Left renal cortex interstitium (tissue), 4 donors: ENCODE results near the gene PLEKHD1. TPM values are rescaled to one million over a fixed set of nuclear protein-coding genes. Genes with fewer than 3 reads are reported as not detected.

Source experiments
- DNase-seq, 4 donors: peaks; one replicate each; pipeline ENCODE4 v3.0.0-alpha.2; 2013; ENCODE audit warnings: low read depth in 4 of 4, low spot score in 2 of 4, missing footprints in 1 of 4
- polyA plus RNA-seq, 4 donors: library from polyadenylated mRNA; unstranded; fragments of 120-200 nt; gene quantifications; one replicate each; pipeline ENCODE4 v1.2.1, GENCODE V29; 2013; ENCODE audit not compliant: insufficient read length in 4 of 4

PLEKHD1 gene
- polyA plus RNA-seq, 4 donors = 3.7 to 6.6 (median 4.9) TPM

- no peak for DNase-seq
Observed at GRCh38 chr14:69540654-69541335, 56.3 kb downstream of the PLEKHD1 start.

- DNase-seq = no peak
Observed at GRCh38 chr14:69542311-69542710, 57.8 kb downstream of the PLEKHD1 start.

- no peak for DNase-seq
Observed at GRCh38 chr14:69543341-69544115, 59.0 kb downstream of the PLEKHD1 start.

GRCh38 chr14:69547701-69548348 is 63.3 kb downstream of the PLEKHD1 start:
- peak in 2 of 4 donors; percentile 29 to 40 for DNase-seq

GRCh38 chr14:69548566-69548965 is 64.0 kb downstream of the PLEKHD1 start:
- no peak for DNase-seq

- DNase-seq = no peak
Observed at GRCh38 chr14:69551511-69551910, 67.0 kb downstream of the PLEKHD1 start.

GRCh38 chr14:69553252-69553651 is 68.7 kb downstream of the PLEKHD1 start:
- no peak for DNase-seq

GRCh38 chr14:69554500-69554899 is 70.0 kb downstream of the PLEKHD1 start:
- DNase-seq = no peak

GRCh38 chr14:69558774-69559173 is 74.2 kb downstream of the PLEKHD1 start:
- DNase-seq = no peak

GRCh38 chr14:69559581-69560011 is 75.1 kb downstream of the PLEKHD1 start:
- DNase-seq = no peak

- DNase-seq = no peak
Observed at GRCh38 chr14:69560826-69561225, 76.3 kb downstream of the PLEKHD1 start.

- DNase-seq = no peak
Observed at GRCh38 chr14:69561893-69562292, 77.4 kb downstream of the PLEKHD1 start.

GRCh38 chr14:69567563-69567962 is 83.0 kb downstream of the PLEKHD1 start:
- no peak for DNase-seq

- no peak for DNase-seq
Observed at GRCh38 chr14:69569859-69570258, 85.3 kb downstream of the PLEKHD1 start.

- DNase-seq = no peak
Observed at GRCh38 chr14:69570836-69571330, 86.4 kb downstream of the PLEKHD1 start.

GRCh38 chr14:69571449-69572029 is 87.0 kb downstream of the PLEKHD1 start:
- DNase-seq = no peak

GRCh38 chr14:69572030-69572840 is 87.7 kb downstream of the PLEKHD1 start:
- DNase-seq = no peak

- no peak for DNase-seq
Observed at GRCh38 chr14:69572841-69573135, 88.3 kb downstream of the PLEKHD1 start.

GRCh38 chr14:69573205-69573830 is 88.8 kb downstream of the PLEKHD1 start:
- no peak for DNase-seq

GRCh38 chr14:69573831-69574262 is 89.3 kb downstream of the PLEKHD1 start:
- no peak for DNase-seq
